HT1080 (cell line): Measurements from ENCODE around the gene ABCB9. TPM values are rescaled to one million over a fixed set of nuclear protein-coding genes. Genes with fewer than 3 reads are reported as not detected.
"Not testable (repeated sequence)": the region's sequence is repeated elsewhere in the genome, so short reads cannot be mapped to it uniquely, and the experiment has no call there.

Experiments used
- DNase-seq: peaks from one replicate; pipeline ENCODE4 v3.0.0-alpha.2; 2015; ENCODE audit warnings: low read depth
- total RNA-seq: library from RNA; depleted of rRNA; stranded (reverse); fragments of >200 nt; shearing (Covaris generic); gene quantifications from 2 replicates; pipeline ENCODE4 v1.2.3, GENCODE V29; 2014

Gene ABCB9
- total RNA-seq, 1 experiment from 2014 or later = 32.8 TPM

DNA sequence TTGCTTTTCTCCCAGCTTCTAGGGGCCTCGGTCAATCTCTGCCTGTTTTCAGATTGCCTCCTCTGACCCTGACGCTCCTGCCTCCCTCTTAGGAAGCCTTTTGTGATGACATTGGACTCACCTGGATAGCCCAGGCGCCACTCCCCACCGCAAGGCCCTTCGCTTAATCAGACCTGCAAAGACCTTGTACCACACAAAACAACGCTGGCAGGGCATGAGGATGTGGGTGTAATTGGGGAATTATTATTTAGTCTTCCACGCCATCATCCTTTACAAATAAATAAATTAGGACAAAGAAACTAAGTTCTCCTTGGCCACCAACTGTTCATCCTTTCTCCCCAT, 62.6 kb downstream of the ABCB9 start:
- no peak for DNase-seq

DNA sequence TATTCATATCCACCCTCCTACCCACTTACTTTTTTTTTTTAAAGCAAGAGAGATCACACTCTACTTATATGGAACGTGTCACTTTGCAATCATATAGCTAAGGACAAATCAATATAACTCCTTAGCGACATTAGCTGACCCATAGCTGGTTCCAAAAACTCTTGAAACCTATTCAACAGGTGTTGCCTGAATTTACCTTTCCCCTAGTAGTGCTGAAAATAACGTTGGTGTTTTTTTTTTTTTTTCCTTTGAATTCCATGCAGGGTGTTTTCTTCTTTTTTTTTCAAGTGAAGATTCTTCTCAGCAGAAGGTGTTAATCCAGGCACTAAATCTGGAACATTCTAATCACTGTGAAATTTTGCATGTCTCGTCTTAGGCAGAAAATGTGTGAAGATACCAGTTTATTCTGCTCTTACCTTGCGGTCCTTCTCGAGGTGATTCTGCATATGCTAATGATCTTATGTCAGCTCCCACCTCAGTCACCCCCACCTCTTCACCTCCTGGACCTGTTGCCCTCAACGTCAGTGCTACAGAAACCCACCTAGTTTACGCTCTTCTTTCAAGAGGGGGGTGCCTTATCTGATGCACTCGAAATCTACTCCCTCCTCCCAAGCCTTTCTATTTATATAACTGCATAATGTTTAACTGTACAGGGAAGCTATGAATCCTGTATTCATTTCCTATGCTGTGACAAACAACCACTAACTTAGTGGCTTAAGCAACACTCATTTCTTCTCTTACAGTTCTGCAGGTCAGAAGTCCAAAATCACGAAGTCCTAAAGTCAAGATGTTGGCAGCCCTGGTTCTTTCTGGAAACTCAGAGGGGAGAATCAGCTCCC, 63.2 kb downstream of the ABCB9 start:
- DNase-seq = no peak

DNA sequence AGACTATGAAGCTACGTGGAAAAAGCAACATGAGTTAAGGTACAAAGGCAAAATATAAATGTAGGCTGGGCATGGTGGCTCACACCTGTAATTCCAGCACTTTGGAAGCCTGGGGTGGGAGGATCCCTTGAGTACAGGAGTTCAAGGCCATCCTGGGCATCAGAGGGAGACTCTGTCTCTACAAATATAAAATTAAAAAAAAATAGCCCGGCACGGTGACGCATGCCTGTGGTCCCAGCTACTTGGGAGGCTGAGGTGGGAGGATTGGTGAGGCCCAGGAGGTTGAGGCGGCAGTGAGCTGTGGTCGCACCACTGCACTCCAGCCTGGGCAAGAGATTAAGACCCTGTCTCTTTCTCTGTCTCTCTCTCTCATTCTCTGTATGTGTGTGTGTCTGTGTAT, 66.4 kb downstream of the ABCB9 start:
- no peak for DNase-seq

DNA sequence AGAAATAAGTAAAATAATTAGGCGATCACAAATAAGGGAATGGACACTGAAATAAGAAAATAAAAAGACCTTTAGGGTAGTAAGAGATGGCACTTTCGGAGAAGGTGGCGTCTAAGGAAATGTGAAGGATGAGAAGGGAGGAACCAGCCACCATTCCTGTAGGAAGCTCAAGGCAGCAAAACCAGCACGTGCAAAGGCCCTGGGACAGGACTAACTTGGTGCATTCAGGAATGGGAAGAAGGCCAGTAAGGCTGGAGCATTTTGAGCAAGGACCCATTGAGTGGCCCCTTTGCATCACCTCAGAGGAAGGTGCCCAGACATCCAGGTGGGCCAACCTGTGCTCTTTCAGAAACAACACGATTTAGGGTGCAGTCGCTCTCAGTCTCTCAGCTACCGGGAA, 69.6 kb downstream of the ABCB9 start:
- no peak for DNase-seq

DNA sequence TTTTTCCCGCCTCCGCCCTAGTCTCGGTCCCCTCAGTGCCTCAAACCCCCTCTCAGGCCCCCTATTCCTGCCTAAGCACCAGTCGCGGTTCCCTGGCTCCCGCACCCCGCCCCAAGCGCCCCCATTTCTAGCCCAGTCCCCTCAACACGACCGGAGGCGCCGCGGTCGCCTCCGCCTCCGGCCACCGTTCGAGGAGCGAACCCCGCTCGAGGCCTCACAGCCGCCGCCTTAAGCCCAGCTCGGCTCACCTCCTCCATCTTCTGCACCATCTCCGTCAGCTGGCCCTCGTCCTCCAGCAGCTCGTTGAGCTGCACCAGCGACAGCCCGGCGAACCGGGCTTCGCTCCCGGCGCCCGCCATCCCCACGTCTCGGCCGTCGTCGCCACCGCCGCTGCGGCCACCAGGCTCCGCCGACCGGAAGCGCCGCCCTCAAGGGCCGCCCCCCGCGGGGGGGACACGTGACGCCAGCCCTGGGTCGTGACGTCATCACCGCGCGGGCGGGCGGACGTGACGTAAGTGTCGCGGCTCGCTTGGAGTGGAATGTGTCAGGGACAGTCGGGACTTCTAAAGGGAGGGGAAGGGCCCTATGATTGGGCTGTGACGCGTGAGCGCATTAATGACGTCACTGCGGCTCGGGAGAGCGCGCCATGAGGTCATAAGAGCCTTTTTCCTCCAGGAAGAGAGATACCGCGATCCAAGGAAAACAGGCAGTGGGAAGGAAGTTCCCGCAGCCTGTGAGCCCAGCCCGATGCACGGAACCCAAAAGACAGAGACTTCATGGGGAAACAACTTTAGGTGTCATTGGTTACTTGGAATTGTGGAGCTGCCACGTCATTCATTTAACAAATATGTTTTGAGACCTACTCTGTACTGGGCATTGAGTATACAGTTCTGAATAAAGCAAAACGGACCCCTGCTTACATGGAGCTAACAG, 70.3 kb downstream of the ABCB9 start, which contains the start of gene VPS37B:
Gene VPS37B (minus strand): TSS at position 421 of the 933 bp plus-strand sequence. CDS start 62 bp downstream, at position 359.
- DNase-seq = peak; percentile 78

DNA sequence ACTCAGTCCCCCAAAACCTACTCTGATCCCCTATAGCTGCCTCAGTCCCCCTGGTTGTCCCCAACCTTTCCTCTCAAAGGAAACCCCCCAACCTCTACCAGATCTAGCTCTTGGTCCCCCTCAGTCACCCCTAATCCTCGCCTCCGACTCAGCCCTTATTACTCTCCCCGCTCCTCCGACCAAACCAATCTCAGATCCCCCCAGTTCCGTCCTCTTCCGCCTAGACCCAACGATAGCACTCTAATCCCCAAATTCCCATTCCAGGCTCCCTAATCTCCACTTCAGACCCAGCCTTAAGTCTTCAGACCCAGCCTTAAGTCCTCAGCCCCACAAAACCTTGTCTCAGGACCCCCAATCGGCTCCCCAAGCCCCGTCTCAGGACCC, 71.0 kb downstream of the ABCB9 start:
- DNase-seq = no peak

DNA sequence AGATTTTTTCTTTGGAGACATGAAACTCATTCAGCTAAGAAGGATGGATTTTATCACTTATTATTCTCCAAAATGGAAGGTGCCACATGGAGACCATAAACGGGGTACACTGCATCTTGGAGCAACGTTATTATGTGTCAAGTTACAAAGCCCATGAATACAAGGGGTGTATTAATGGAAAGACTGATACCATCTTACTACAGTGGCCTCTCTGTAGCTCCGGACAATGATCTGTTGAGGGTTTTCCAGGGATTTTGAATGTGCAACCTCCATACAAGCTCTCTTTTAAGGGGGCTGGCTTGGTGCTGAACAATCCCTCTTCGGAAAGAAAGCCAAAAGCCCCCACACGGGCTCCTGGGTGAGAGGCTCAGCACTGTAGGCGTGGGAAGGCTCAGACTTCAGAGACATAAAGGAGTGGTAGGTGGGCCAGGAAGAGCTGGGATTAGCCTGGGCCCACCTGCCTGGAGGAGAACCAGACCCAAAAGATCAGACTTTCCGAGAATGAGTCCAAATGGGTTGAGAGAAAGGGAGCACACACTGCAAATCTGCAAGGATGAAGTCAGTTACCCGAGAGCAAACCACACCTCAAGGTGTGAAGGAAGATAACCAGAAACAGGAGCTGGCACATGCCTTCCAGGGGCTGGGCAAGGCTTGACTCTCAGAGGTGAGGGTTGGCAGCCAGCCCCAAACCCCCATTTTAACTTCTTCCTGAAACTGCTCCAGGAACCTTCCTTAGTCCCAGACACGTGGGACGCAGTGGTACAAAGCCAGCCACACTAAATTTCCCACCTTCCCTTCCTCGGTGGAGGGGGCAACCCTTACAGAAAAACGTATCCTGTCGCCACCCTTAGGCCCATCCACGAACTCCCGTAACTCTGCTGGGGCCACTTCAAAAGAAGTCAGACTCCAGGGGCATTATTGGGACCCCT, 71.8 kb downstream of the ABCB9 start:
- DNase-seq = peak; percentile 46

DNA sequence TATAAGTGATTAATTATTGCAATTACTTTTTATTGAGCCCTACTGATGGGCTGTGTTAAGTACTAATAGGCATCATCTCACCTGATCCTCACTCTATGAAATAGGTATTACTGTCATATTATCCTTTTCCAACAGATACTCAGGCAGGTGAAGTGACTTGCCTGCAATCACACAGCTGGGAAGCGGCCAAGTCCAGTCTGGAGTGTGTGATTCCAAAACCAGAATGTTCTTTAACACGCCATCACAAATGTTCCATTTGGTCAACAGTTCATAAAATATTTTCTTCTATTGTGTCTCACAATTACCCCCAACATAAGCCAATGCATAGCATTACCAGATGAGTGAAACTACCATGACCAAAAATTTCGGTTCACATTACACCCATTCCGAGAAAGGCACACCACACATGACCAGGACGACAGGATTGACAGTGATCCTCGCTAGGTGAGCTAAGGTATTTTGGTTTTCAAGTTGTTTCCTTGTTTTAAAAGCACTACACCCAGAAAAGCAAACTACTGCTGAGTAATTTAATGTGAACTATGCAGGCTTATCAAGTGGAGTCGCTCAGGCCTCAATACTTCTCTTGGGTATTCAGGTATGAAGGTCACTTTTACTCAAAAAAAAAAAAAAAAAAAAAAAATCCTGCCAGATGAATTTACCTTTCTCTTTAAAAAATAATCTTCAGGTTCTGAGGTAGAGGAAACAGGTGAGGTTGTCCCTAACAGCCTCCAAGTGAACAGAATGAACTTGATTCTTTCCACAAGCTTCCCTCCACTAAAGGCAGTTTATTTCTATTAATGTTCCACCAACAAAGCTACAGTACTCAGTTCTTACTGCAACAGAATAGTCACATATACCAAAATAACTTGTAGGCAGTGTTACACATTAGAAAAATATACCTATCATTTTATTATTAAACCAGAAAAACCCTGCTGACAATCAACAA, 72.8 kb downstream of the ABCB9 start:
- no peak for DNase-seq

DNA sequence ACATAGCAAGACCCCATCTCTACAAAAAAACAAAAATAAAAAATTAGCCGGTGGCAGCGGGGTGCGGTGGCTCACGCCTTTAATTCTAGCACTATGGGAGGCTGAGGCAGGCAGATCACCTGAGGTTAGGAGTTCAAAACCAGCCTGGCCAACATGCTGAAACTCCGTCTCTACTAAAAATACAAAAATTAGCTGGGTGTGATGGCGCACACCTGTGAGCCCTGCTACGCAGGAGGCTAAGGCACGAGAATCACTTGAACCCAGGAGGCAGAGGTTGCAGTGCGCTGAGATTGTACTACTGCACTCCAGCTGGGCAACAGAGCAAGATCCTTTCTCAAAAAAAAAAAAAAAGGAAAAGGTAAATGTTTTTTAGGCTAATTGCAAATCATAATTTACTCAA, 73.5 kb downstream of the ABCB9 start:
- DNase-seq = not testable (repeated sequence)

DNA sequence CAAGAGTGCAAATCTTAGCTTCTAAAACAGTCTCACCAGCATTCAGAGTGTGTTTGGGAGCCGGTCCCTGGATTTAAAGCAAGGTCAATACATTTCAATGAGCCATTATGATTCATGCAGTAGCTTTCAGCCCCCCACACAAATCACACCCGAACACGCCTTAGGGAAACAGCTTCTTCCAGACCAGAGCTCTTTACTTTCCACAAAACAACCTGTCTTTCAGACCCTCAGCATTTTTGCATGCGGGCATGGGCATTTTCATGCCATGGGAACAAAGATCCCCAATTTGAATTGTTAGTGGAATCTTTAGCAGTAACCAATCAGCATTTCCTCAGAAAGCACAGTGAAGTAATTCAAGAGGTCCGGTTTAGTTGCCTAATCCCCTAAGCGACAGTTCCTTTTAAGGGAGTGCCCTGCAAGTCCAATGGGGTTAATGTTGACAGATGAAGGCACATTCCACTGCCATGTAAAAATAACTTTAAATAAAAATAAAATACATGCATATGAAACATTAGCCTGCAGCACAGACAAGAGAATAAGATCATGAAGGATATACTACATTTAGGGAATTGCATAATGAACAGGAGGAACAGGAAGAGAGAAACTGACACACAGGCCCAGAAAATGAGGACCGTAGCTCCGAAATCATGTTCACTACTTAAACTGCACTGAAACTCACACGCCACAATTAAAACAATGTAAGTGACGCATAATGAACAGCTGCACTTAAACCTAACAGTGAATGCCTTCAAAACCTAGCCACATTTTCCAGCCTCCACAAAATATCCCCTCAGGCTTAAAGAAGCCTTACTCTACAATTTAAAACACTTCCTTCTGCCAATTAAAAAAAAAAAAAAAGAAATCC, 74.4 kb downstream of the ABCB9 start:
- DNase-seq = peak; percentile 79

DNA sequence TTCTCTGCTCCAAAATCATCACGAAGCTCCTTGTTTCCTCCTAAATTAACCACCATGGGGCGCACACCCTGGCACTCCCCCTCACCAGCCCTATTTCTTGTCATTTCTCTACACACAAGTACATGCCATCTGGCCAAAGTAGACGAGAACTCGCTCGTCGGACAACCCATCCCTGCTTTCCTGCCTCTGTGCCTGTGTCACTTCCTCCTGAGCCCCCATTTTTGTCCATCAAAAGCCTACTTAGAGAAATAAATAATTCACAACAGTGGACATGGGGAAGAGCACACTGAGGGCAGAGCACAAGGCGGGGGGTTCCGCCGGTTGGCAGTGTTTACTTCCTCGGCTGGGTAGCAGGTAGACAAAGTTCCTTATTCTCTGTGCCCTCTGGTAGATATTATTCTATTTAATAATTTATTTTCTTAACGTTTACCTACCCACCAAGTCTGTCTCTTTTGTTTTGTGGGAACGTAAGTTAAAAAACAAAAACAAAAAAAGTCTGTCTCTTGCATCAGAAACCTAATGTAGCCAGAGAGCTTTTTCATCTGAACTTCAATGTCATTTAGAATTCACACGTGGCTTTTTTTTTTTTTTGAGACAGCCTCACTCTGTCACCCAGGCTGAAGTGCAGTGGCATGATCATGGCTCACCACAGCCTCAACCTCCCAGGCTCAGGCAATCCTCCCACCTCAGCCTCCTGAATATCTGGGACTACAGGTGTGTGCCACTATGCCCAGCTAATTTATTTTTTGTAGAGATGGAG, 76.3 kb downstream of the ABCB9 start:
- no peak for DNase-seq

DNA sequence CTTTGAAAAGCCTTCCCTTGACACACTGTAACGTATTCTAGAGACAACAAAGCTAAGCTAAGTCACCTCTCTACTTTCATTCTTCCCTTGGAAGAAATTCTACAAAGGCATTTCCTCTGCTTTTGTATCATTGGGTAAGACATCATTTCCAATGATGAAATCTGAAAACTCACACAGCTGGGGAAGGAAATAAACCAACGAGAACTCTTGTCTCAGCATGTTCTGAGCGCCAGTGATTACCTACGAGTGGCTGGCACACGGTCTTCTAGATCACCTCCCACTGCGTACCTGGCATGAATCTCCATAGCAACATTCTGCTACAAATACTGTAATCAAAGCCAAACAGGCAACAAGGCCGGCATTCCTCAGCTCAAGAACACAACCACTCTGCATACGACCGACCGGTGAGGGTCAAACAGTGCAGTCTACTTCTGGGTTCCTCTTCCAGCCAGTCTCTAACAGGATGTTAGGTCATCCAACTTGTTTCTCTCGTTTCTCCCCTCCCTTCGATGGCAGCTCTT, 78.0 kb downstream of the ABCB9 start:
- DNase-seq = peak; percentile 83

DNA sequence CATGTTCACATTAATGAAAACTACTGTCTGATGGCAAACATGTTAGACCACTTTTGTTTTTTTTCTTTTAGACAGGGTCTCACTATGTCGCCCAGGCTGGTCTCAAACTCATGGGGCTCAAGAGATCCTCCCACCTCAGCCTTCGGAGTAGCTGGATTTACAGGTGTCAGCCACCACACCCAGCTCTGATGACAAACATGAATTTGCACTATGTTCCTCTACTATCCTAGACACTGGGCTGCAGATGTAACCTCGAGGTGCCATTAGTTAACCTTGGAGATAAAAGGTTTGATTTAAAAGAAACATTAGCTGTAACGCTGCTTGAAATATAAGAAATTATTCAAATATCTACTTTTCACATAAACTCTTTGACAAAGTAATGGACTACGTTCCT, 78.4 kb downstream of the ABCB9 start:
- DNase-seq = no peak

DNA sequence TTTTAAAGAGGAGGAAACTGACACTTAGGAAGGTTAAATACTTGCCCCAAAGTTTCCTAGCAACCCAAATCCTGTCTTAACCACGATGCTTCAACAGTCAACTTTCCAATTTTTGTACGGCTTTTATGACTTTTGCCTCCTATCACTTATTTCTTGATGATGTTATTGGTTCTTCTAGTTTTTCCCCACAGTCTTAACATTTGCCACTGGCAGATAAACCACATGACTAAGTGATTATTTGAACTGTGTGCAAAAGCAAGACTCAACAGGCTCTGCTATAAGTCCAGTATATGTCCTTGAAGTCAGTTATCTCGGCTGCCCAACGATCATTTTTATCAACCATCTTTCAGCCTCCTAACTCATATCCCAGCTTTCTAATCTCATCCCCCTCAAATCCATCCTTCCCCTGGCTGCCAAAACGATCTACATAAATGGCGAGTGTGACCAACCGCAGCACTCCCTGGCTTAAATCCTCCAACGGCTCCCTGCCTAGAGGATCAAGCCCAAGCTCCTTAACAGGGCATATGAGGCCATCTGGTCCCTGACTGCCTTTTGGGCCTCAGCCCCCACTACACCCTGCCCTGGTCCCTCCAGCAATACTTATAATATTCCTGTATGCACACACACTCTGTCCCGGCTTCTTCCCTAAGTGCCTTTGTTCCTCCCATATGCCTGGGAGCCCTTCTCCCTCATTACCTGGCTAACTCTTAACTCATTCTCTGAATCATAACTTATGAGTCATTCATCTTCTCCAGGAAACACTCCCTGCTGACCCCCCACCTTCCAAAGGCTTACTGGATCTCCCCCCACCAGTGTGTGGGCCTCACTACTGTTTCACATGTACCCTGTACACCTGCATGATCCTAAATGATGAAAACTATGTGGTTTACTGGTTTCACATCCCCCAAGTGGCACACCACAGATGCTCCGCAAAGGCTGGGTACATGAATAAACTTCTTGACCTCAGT, 79.1 kb downstream of the ABCB9 start:
- DNase-seq = peak; percentile 94

DNA sequence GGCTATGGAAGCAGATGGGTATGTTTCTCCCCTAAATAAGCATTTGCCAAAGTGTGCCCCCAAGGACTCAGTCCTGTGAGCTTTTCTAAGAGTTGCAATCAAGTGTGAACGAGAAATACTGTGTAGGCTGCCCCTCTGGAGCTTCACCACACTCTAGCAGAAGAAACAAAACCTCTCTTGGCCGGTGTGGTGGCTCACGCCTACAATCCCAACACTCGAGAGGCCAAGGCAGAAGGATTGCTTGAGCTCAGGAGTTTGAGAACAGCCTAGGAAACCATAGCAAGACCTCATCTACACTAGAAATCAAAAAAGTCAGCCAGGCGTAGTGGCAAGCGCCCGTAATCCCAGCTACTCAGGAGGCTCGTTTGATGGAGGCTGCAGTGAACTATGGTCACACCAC, 80.1 kb downstream of the ABCB9 start:
- no peak for DNase-seq

DNA sequence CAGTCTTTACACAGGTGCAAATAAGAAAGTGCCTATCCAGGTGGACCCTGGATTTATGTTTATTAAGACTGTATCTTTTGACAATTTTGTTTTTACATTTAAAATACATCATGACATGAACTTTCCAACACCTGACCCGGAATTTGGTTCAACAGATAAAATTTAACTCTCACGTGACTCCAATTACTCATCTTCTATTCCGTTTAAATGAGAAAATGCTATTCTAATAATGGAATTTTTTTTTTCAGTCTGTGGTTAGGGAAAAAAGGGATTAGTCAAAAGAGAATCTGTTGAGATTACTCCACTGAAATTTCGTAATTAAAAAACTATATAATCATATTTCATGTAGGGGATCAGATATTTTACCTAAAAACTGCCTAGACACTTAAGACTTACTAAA, 81.4 kb downstream of the ABCB9 start:
- DNase-seq = no peak
